K562 (cell line): ENCODE measurements around the gene CHPF2. TPM values are rescaled to one million over a fixed set of nuclear protein-coding genes. Genes with fewer than 3 reads are reported as not detected.
A peak's percentile ranks its signal among the peaks of the same experiment; 100 is the strongest.

ENCODE experiments used
- ARNT ChIP-seq, 2 experiments: fragments of 450-650 bp; IDR thresholded peaks; 2 replicates each; pipeline ENCODE4 v1.6.1; 2016; ENCODE audit warnings: mild to moderate bottlenecking in 1 of 2
- ATF2 ChIP-seq: sonication (generic); formaldehyde crosslinking; IDR thresholded peaks from 2 replicates; pipeline ENCODE4 v1.8.1; 2022; ENCODE audit warnings: missing genetic modification reagents
- CBFB ChIP-seq: sonication (generic); formaldehyde crosslinking; IDR thresholded peaks from 2 replicates; pipeline ENCODE4 v1.4.0; 2020; ENCODE audit warnings: mild to moderate bottlenecking, missing genetic modification reagents
- FOXM1 ChIP-seq, 2 experiments: fragments of 450-650 bp in 1 of 2; sonication (generic) in 1 of 2; formaldehyde crosslinking in 1 of 2; IDR thresholded peaks; 2 replicates each; pipeline versions ENCODE4 v1.6.1 to v1.9.0; 2017 to 2022; ENCODE audit warnings: low read depth in 2 of 2, mild to moderate bottlenecking in 2 of 2, missing genetic modification reagents in 1 of 2, moderate library complexity in 1 of 2
- IRF9 ChIP-seq: fragments of 450-650 bp; IDR thresholded peaks from 2 replicates; pipeline ENCODE4 v1.6.1; 2016; ENCODE audit warnings: missing biosample characterization, missing genetic modification characterization
- PHB2 ChIP-seq: fragments of 450-650 bp; IDR thresholded peaks from 2 replicates; pipeline ENCODE4 v1.6.1; 2017; ENCODE audit warnings: low read depth
- PRDM10 ChIP-seq: fragments of 450-650 bp; IDR thresholded peaks from 2 replicates; pipeline ENCODE4 v1.6.1; 2018; ENCODE audit not compliant: partially characterized antibody
- RCOR1 ChIP-seq, 2 experiments: IDR thresholded peaks; 2 replicates each; pipeline ENCODE4 v1.6.1; 2012; ENCODE audit warnings: low read depth in 2 of 2, low read length in 2 of 2, borderline replicate concordance in 1 of 2, improper control_type of control experiment in 1 of 2
- SAFB ChIP-seq: fragments of 200-400 bp; formaldehyde crosslinking; IDR thresholded peaks from 2 replicates; pipeline ENCODE4 v1.6.1; 2017; ENCODE audit warnings: low read depth, low read length, borderline replicate concordance
- SMARCB1 ChIP-seq: IDR thresholded peaks from 2 replicates; pipeline ENCODE4 v1.6.1; 2011; ENCODE audit warnings: improper control_type of control experiment, low read depth; ENCODE audit not compliant: insufficient read length
- SNRNP70 ChIP-seq: fragments of 200-400 bp; formaldehyde crosslinking; optimal IDR thresholded peaks from 2 replicates; pipeline ENCODE3; 2017; ENCODE audit warnings: low read depth, low read length
- ZBTB9 ChIP-seq: fragments of 450-650 bp; formaldehyde crosslinking; IDR thresholded peaks from 2 replicates; pipeline ENCODE4 v1.4.0; 2020; ENCODE audit warnings: mild to moderate bottlenecking, moderate library complexity
- ZNF212 ChIP-seq: fragments of 450-650 bp; formaldehyde crosslinking; IDR thresholded peaks from 2 replicates; pipeline ENCODE4 v1.4.0; 2020; ENCODE audit warnings: mild to moderate bottlenecking
- ZNF592 ChIP-seq: fragments of 450-650 bp; IDR thresholded peaks from 2 replicates; pipeline ENCODE4 v1.6.1; 2017; ENCODE audit warnings: antibody characterized with exemption, mild to moderate bottlenecking
- ZNF766 ChIP-seq: fragments of 200-800 bp; sonication (Bioruptor generic); conservative IDR thresholded peaks from 2 replicates; pipeline ENCODE4 v1.6.1; 2016; ENCODE audit warnings: missing genetic modification characterization, missing compliant biosample characterization
- ZNF830 ChIP-seq: fragments of 250-450 bp; sonication (Bioruptor Pico); IDR thresholded peaks from 2 replicates; pipeline ENCODE4 v1.5.0; 2021; ENCODE audit warnings: mild to moderate bottlenecking
- polyA plus RNA-seq, 8 experiments: library from polyadenylated mRNA; depleted of rRNA in 4 of 8; stranded (reverse) in 5 of 8; unstranded in 3 of 8; fragments of >200 nt; fragmentation: Nextera tagmentation in 2 of 8; fragmentation: Illumina TruSeq in 1 of 8; extraction: Ambion mirVana in 2 of 8; extraction: Trizol in 1 of 8; gene quantifications; 2 replicates each; pipeline versions ENCODE4 v1.2.1 to v1.2.3, GENCODE V29; 2011 to 2014; ENCODE audit warnings: inconsistent platforms in 1 of 8, missing spikeins in 1 of 8
- total RNA-seq, 7 experiments: library from RNA; depleted of rRNA in 6 of 7; stranded (reverse); fragments of >200 nt in 6 of 7; fragmentation: Illumina TruSeq in 2 of 7; extraction: Trizol in 2 of 7; gene quantifications; 2 replicates each; pipeline versions ENCODE4 v1.2.1 to v1.2.3, GENCODE V29; 2011 to 2021; ENCODE audit warnings: low replicate concordance in 1 of 7

Gene CHPF2
- total and polyA plus RNA-seq, 9 of the 15 experiments (the other 6 are each of a cell fraction or from before 2014, with no cell fraction given): 0.08 to 32.8 (median 10.5) TPM

GRCh38 chr7:151244196-151244840, 12.0 kb downstream of the CHPF2 start (continued):
- peak; percentile 32 for TF ChIP-seq PRDM10
- TF ChIP-seq ZBTB9 (CRISPR knock-in tag): no peak
- no peak for TF ChIP-seq PHB2
- no peak for TF ChIP-seq ATF2
- TF ChIP-seq RCOR1 (IDR thresholded peaks at IDR 0.05; ENCODE audit: borderline replicate concordance in 1 of 2, low read depth in 2 of 2, low read length in 2 of 2): no peak
- no peak for TF ChIP-seq ZNF212 (CRISPR knock-in tag)
- TF ChIP-seq SAFB: no peak
- TF ChIP-seq ZNF830: 0 out of 2 replicates have a peak, but pooled peaks have one; percentile 15
- no peak for TF ChIP-seq SNRNP70
- no peak for TF ChIP-seq CBFB (CRISPR knock-in tag)
- no peak for TF ChIP-seq IRF9
- no peak for TF ChIP-seq ZNF766
- no peak for TF ChIP-seq FOXM1 (IDR thresholded peaks at IDR 0.05; ENCODE audit: low read depth)
- no peak for TF ChIP-seq FOXM1 (CRISPR knock-in tag; IDR thresholded peaks at IDR 0.05; ENCODE audit: low read depth)
- TF ChIP-seq ZNF592: no peak
- TF ChIP-seq ARNT (IDR thresholded peaks at IDR 0.05): no peak
- TF ChIP-seq SMARCB1: no peak
